ENCODE results near the gene C17orf107. TPM values are rescaled to one million over a fixed set of nuclear protein-coding genes. Genes with fewer than 3 reads are reported as not detected.
A peak's percentile ranks its signal among the peaks of the same experiment; 100 is the strongest.

C17orf107 gene
- total and polyA plus RNA-seq, 9 of the 15 experiments (the other 6 are each of a cell fraction or from before 2014, with no cell fraction given), result 0.05 to 0.29 (median 0.07) TPM; not detected in 4

- peak; percentile 33; the same call in 1 of the 2 replicates for TF ChIP-seq ZBTB17 (CRISPR knock-in tag; IDR thresholded peaks at IDR 0.05)
Observed at GRCh38 chr17:4944163-4944553, 44.8 kb downstream of the C17orf107 start (continued).

- H4K20me1 ChIP-seq (replicated peaks; ENCODE audit: control insufficient read depth, insufficient read depth, low read length), result peaks cover 22% of the 10 kb centered on the region
- CTCF ChIA-PET (ENCODE audit: low intra/inter-chr PET ratio), result no interaction called here
- peaks cover 65% of the 10 kb centered on the region for H3K36me3 ChIP-seq (ENCODE audit: control insufficient read depth, insufficient read depth, low read length)
- H3K27me3 ChIP-seq (ENCODE audit: control insufficient read depth in 2 of 2, insufficient read depth in 2 of 2, low read length in 2 of 2), result no peaks in the 10 kb centered on the region
- peak overlapping the region; percentile 79 for H3K27ac ChIP-seq (ENCODE audit: extremely low read depth, low read depth, low read length)
- FAIRE-seq, result no peak
- 34% methylated on average over 3 of the region's 8 CpGs for WGBS (ENCODE audit: insufficient coverage, low coverage, missing lambda C conversion rate)
- DNase-seq (ENCODE audit: extremely low read depth in 1 of 4, low spot score in 3 of 4), result no peak
- H3K9me1 ChIP-seq (ENCODE audit: control insufficient read depth, insufficient read depth, low read length), result no peaks in the 10 kb centered on the region
- no peak overlapping the region for H3K4me3 ChIP-seq
- no TSS peak for BruUV-seq (replicated peaks)
- intact Hi-C loops (cut with micrococcal nuclease) (loop anchor here (1.0 kb wide), 1 partner anchor 23 kb away; the partner anchor contains the start of gene SPAG7), in situ Hi-C loops (cut with MboI) (no loop called here)
- POLR2A ChIA-PET, result interaction anchor here (0.6 to 1.6 kb wide), 4 partner anchors 18 to 53 kb away, joined by 3 read pairs; partner anchors contain the start of genes INCA1 and KIF1C
- peaks cover 80% of the 10 kb centered on the region for H3K79me2 ChIP-seq (ENCODE audit: control insufficient read depth, insufficient read depth, low read length)
- H3K4me2 ChIP-seq (ENCODE audit: insufficient read depth, low read length), result peak overlapping the region; percentile 93
- ATAC-seq, result no peak
- H3K4me1 ChIP-seq (replicated peaks in 1 of 2; ENCODE audit: control insufficient read depth in 2 of 2, insufficient read depth in 2 of 2, low read length in 2 of 2), result peaks cover 20 to 28% of the 10 kb centered on the region in 2 experiments; a peak in 4 of 5 replicates
- no peak overlapping the region for H2AFZ ChIP-seq (ENCODE audit: low read depth, low read length)
- no peaks in the 10 kb centered on the region for H3K9me3 ChIP-seq (replicated peaks; ENCODE audit: control insufficient read depth, insufficient read depth, low read depth, low read length)
- peak overlapping the region; percentile 30 to 73; a peak in 3 of 4 replicates for H3K9ac ChIP-seq (ENCODE audit: insufficient read depth in 1 of 2, low read depth in 2 of 2, low read length in 2 of 2)
- TF ChIP-seq STAT5A (IDR thresholded peaks at IDR 0.05; ENCODE audit: borderline replicate concordance, low read length) (0 out of 2 replicates have a peak, but pooled peaks have one; percentile 8), THRAP3 (IDR thresholded peaks at IDR 0.05; ENCODE audit: borderline replicate concordance) (peak; percentile 45; the same call in 1 of the 2 replicates), MYNN (IDR thresholded peaks at IDR 0.05) (0 out of 2 replicates have a peak, but pooled peaks have one; percentile 63), MYNN (CRISPR knock-in tag; IDR thresholded peaks at IDR 0.05) (no peak), EWSR1 (IDR thresholded peaks at IDR 0.05; ENCODE audit: borderline replicate concordance, low read depth, partially characterized antibody) (peak; percentile 57), NFYB (IDR thresholded peaks at IDR 0.05; ENCODE audit: extremely low read depth, insufficient read length) (no peak), POLR2A (conservative IDR thresholded peaks at IDR 0.05) (peak; percentile 86), ZNF134 (CRISPR knock-in tag; conservative IDR thresholded peaks at IDR 0.05) (no peak), ATF6 (CRISPR knock-in tag; IDR thresholded peaks at IDR 0.05) (no peak), GATA2 (CRISPR knock-in tag; IDR thresholded peaks at IDR 0.05) (no peak), KAT2B (IDR thresholded peaks at IDR 0.05; ENCODE audit: low read depth, low read length) (no peak), SUPT5H (IDR thresholded peaks at IDR 0.05) (peak; percentile 84), PHTF2 (CRISPR knock-in tag; IDR thresholded peaks at IDR 0.05) (no peak), NFIC (IDR thresholded peaks at IDR 0.05) (0 out of 2 replicates have a peak, but pooled peaks have one; percentile 4), ZBTB17 (CRISPR knock-in tag; IDR thresholded peaks at IDR 0.05) (peak; percentile 6; the same call in 1 of the 2 replicates), CEBPG (CRISPR knock-in tag; IDR thresholded peaks at IDR 0.05) (no peak), CEBPG (tag; conservative IDR thresholded peaks at IDR 0.05 in 1 of 2, IDR thresholded peaks at IDR 0.05 in 1 of 2) (no peak), HSF4 (CRISPR knock-in tag; IDR thresholded peaks at IDR 0.05; ENCODE audit: borderline replicate concordance) (no peak), GATAD2A (IDR thresholded peaks at IDR 0.05) (no peak), ZNF639 (CRISPR knock-in tag; conservative IDR thresholded peaks at IDR 0.05 in 1 of 2, IDR thresholded peaks at IDR 0.05 in 1 of 2) (no peak)
Observed at GRCh38 chr17:4944554-4945175, 45.3 kb downstream of the C17orf107 start.
